Testis (tissue), 2 donors: ENCODE data around the gene DPF3.

Source experiments
- POLR2A ChIP-seq: fragments of 450-650 bp; IDR thresholded peaks from one replicate; pipeline ENCODE4 v1.6.1; 2017; ENCODE audit warnings: antibody characterized with exemption, mild to moderate bottlenecking, moderate library complexity
- TF ChIP-seq, protein P1 (sequence below), 3 experiments: fragments of 450-650 bp in 2 of 3; fragments of 200-600 bp in 1 of 3; sonication (generic) in 1 of 3; IDR thresholded peaks; one replicate each; pipeline ENCODE4 v1.5.1; 2016 to 2019; ENCODE audit warnings: antibody characterized with exemption in 3 of 3, mild to moderate bottlenecking in 2 of 3, moderate library complexity in 1 of 3

DNA sequence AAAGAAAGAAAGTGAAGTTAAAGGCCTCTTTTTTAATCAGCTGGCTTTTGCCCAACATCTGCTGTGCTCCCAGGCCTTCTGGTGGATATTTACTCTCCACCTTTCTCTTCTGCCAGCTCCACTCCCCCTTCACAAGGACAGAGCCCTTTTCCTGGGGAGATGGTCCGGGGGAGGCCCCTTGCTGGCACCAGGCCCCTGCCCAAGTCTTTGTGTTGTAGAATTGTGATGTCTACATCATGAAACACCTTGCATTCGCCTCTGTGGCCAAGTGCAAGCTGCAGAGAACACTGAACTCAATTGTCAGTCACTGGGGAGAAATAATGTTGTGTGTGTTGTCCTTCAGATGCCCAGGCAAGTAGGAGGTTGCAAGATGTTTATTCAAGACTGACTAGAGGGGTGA lies 150.3 kb downstream of the DPF3 start:
- TF ChIP-seq, protein P1, sequence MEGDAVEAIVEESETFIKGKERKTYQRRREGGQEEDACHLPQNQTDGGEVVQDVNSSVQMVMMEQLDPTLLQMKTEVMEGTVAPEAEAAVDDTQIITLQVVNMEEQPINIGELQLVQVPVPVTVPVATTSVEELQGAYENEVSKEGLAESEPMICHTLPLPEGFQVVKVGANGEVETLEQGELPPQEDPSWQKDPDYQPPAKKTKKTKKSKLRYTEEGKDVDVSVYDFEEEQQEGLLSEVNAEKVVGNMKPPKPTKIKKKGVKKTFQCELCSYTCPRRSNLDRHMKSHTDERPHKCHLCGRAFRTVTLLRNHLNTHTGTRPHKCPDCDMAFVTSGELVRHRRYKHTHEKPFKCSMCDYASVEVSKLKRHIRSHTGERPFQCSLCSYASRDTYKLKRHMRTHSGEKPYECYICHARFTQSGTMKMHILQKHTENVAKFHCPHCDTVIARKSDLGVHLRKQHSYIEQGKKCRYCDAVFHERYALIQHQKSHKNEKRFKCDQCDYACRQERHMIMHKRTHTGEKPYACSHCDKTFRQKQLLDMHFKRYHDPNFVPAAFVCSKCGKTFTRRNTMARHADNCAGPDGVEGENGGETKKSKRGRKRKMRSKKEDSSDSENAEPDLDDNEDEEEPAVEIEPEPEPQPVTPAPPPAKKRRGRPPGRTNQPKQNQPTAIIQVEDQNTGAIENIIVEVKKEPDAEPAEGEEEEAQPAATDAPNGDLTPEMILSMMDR (IDR thresholded peaks at IDR 0.05): no peak
- TF ChIP-seq POLR2A: no peak
